ENCODE measurements around the gene TSC22D4.

DNA sequence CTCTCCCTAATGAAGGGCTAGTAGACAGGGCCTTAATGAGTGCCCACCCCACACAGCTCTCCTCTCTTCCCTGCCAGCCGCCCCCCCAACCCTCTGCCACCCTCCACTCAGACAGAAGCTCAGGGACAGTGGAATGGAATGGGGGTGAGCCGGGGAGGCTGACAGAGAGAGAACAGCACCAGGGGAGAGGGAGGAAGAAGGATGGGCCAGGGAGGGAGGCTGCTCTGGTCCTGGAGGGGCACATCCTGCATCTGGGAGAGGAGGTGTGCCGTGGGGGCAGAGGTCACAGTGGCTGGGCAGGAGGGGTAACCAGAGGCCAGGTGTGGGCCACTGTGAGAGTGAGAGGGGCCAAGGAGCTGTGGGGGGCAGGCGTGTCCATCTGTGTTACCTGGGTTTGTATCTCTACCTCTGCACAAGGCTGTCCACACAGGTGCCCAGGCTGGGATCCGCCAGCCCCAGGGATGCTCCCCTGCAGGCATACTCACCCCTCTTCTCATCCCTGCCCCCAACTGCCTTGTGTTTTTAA is 7.2 kb upstream of the TSC22D4 start:
- TF ChIP-seq EZH2 (IDR thresholded peaks at IDR 0.05) (no peak), POLR2AphosphoS5 (IDR thresholded peaks at IDR 0.05; ENCODE audit: borderline replicate concordance, low read depth, low read length) (no peak)
